GM20000 (cell line): ENCODE data around the gene LPIN2.
A peak's percentile ranks its signal among the peaks of the same experiment; 100 is the strongest.

ENCODE experiments used
- DNase-seq: peaks from one replicate; pipeline ENCODE4 v3.0.0; 2012; ENCODE audit warnings: low spot score
- CTCF ChIP-seq: IDR thresholded peaks from 2 replicates; pipeline ENCODE4 v1.5.1; 2012; ENCODE audit warnings: mild to moderate bottlenecking, control low read depth; ENCODE audit errors: extremely low read depth, missing control alignments

Gene LPIN2

GRCh38 chr18:3041843-3042242, 28.9 kb upstream of the LPIN2 start:
- no peak for DNase-seq
- TF ChIP-seq CTCF, result no peak

GRCh38 chr18:3040881-3041280, 27.9 kb upstream of the LPIN2 start:
- no peak for DNase-seq
- TF ChIP-seq CTCF, result no peak

- DNase-seq, result no peak
- TF ChIP-seq CTCF, result no peak
Measured at GRCh38 chr18:3040173-3040572, 27.2 kb upstream of the LPIN2 start.

- DNase-seq, result peak; percentile 68
- no peak for TF ChIP-seq CTCF
Measured at GRCh38 chr18:3037423-3037915, 24.5 kb upstream of the LPIN2 start.

- no peak for TF ChIP-seq CTCF
- no peak for DNase-seq
Measured at GRCh38 chr18:3036108-3036507, 23.2 kb upstream of the LPIN2 start.

- no peak for TF ChIP-seq CTCF
- DNase-seq, result no peak
Measured at GRCh38 chr18:3035635-3036034, 22.7 kb upstream of the LPIN2 start.

GRCh38 chr18:3032721-3033120, 19.8 kb upstream of the LPIN2 start:
- no peak for TF ChIP-seq CTCF
- no peak for DNase-seq
